Fibroblast of gingiva (primary cell): ENCODE measurements around the gene PKNOX1.
"Not testable (repeated sequence)": the region's sequence is repeated elsewhere in the genome, so short reads cannot be mapped to it uniquely, and the experiment has no call there.

Experiments used
- DNase-seq: peaks from one replicate; pipeline ENCODE4 v3.0.0-alpha.2; 2011; ENCODE audit warnings: low read depth

PKNOX1 gene

GRCh38 chr21:42956824-42957630, 17.3 kb upstream of the PKNOX1 start:
- DNase-seq, result no peak

DNA sequence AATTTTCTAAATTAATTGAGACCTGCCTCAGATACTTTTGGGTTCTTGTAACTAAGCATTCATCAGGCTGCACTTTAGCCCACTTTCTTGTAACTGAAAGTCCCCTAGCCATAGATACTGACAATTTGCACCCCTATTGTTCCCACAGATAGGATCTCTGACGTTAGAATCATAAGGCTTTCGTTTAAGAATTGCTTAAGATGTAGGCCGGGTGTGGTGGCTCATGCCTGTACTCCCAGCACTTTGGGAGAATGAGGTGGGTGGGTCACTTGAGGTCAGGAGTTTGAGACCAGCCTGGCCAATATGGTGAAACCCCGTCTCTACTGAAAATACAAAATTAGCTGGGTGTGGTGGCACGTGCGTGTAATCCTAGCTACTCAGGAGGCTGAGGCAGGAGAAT, 16.2 kb upstream of the PKNOX1 start:
- DNase-seq, result not testable (repeated sequence)

GRCh38 chr21:42959728-42960127, 14.6 kb upstream of the PKNOX1 start:
- no peak for DNase-seq

GRCh38 chr21:42962380-42963007, 11.9 kb upstream of the PKNOX1 start:
- no peak for DNase-seq

DNA sequence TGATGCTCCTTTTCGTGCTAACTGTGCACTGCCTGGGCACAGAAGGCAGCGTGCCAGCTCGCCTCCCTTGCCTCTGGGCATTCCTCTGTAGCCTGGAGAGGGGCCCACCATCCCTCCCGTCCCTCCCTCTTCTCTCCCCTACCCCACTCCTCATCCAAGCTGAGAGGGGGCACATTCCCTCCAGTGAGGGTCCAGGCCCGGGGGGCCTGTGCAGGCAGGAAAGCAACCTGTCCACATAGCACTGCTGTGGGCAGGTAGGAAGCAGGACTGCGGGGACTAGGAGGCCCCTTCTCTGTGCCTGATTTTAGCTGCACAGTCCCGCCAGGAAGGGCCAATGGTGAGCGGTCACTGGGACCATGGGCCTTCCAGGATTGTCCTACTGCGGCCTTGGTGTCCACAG, 10.3 kb upstream of the PKNOX1 start:
- no peak for DNase-seq

DNA sequence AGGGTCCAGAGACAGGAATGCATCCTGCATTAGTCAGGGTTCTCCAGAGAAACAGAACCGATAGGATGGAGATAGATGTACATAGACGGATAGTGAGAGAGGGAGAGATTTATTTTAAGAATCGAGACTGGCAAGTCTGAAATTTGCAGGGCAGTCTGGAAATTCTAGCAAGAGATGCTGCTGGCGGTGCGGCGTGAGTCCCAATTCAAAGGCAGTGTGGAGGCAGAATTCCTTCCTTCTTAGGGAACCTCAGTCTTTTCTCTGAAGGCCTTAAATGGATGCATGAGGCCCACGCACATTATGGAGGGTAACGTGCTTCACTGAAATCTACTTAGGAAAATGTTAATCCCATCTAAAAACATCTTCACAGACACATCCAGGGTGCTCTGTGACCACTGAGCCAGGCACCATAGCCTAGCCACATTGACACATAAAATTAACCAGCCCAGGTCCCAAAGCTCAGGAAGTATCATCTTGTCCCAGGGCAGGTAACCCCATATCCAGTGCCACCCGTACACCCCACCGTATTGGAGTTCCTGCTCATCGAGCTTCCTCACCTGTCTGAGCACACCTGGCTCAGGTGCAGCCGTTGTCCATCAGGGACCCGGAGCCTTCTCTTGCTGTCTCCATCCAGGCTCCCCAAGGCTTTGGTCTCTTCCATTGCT, 9.7 kb upstream of the PKNOX1 start:
- DNase-seq, result no peak

DNA sequence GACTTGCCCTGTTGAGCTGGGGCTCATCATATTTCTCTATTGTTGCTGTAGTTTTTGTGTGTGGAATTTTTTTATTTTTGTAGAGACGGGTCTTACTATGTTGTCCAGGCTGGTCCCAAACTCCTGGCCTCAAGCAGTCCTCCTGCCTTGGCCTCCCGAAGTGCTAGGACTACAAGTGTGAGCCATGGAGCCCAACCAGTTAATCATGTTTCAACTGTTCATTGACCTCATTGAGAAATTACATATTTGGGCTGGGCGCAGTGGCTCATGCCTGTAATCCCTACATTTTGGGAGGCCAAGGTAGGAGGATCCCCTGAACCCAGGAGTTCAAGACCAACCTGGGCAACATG, 9.2 kb upstream of the PKNOX1 start:
- no peak for DNase-seq

GRCh38 chr21:42967616-42968015, 6.7 kb upstream of the PKNOX1 start:
- DNase-seq, result not testable (repeated sequence)

- no peak for DNase-seq
Observed at GRCh38 chr21:42969193-42969600, 5.2 kb upstream of the PKNOX1 start.

GRCh38 chr21:42970946-42971653, 3.3 kb upstream of the PKNOX1 start:
- DNase-seq, result no peak

DNA sequence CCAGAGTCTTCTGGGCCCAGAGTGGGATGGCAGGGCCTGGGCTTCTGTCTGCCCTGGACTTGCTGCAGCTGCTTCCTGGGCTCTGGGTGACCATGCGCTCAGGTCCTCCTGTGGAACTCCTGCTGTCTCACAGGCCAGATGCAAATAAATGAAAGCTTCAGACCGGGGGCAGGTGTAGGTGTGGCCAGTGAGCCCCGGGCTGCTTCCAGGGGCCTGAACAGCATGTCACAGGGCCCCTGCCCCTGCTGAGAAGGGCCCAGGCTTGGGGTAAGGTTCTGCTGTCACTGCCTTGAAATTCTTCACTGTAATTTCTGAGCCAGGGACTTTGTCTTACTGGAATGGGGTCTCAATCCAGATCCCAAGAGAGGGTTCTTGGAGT, 2.5 kb upstream of the PKNOX1 start:
- no peak for DNase-seq

GRCh38 chr21:42973309-42973990, 912 bp upstream of the PKNOX1 start:
- DNase-seq, result no peak

- peak; percentile 68 for DNase-seq
Observed at GRCh38 chr21:42974832-42975820, 764 bp downstream of the PKNOX1 start.

DNA sequence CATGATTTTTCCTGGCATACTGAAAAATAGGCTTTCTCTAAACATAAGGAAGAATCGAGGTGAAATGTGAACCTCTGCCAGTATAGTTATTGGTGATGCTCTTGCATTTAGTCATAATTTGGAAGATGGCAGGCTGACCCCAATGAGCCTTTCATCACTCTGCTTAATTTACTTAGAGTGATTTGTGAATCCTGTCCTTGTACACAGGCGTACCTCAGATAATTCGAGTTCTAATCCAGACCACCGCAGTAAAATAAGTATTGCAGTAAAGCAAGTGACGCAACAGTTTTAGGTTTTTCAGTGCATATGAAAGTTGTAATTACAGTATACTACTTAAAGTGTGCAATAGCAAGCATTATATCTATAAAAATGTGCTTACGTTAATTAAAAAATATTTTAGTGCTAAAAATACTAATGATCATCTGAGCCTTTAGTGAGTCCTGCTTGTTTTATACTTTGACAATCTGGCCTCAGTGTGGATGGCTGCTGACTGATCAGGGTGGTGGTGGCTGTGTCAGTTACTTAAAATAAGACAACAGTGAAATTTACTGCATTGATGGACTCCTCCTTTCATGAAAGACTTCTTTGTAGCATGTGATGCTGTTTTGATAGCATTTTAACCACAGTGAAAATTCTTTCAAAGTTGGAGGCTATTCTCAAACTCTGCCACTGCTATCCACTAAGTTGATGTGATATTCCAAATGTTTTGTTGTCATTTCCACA, 1.7 kb downstream of the PKNOX1 start:
- no peak for DNase-seq

- no peak for DNase-seq
Observed at GRCh38 chr21:42980312-42981213, 6.2 kb downstream of the PKNOX1 start.

- DNase-seq, result peak; percentile 18
Observed at GRCh38 chr21:42981214-42981523, 6.8 kb downstream of the PKNOX1 start.

DNA sequence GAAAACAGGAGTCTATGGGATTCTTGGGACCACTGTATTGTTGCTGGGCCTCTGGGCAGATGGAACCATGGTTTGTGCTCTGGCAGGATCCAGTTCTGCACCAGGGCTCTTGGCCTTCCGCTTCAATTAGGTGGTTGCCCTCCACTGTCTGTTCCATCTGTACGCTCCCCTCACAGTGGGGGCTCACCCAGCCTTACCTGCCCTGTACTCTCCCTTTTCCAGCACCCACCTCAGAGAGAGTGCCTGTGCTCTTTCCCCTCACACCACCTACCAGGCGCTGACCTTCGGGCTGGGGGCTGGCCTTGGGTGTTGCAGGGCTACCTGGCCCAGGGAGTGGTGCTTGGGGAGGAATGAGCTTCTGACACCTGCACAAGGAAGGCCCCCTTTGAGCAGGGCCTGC, 7.5 kb downstream of the PKNOX1 start:
- no peak for DNase-seq

GRCh38 chr21:42983103-42983502, 8.7 kb downstream of the PKNOX1 start:
- no peak for DNase-seq

DNA sequence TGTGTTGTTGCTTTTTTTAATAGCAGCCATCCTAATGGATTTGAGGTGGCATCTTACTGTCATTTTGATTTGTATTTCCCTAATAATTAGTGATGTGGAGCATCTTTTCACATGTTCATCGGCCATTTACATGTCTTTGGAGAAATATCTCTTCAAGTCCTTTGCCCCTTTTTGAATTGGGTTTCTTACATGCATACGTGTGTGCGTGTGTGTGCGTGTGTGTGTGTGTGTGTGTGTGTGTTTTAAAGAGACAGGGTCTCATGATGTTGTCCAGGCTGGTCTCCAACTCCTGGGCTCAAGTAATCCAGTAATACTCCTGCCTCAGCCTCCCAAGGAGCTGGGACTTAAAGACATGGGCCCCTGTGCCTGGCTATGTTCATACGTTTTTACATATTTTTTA, 9.5 kb downstream of the PKNOX1 start:
- no peak for DNase-seq
